ENCODE results near the gene NCBP3.

Gene NCBP3

DNA sequence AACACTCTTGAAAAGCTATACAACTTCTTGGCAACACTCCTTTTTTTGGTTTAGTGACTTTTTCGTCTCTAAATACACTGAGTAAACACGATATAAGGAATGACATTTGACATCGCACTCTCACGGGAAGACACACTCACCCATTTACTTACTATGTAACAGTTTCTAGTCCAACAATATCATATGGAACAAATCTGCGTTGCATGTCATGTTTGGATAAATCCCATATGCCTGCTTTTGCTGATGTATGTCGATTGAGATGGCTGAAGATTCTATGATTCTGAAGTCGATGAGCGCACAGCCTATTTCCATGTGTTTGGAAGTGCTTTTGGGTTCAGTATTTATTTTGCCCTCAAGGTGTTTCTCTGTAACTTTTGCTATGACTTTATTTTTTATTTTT is 63.3 kb downstream of the NCBP3 start:
- DNase-seq = no peak

- no peak for DNase-seq
These were observed 65.1 kb downstream of the NCBP3 start for GRCh38 chr17:3780986-3781385.

DNA sequence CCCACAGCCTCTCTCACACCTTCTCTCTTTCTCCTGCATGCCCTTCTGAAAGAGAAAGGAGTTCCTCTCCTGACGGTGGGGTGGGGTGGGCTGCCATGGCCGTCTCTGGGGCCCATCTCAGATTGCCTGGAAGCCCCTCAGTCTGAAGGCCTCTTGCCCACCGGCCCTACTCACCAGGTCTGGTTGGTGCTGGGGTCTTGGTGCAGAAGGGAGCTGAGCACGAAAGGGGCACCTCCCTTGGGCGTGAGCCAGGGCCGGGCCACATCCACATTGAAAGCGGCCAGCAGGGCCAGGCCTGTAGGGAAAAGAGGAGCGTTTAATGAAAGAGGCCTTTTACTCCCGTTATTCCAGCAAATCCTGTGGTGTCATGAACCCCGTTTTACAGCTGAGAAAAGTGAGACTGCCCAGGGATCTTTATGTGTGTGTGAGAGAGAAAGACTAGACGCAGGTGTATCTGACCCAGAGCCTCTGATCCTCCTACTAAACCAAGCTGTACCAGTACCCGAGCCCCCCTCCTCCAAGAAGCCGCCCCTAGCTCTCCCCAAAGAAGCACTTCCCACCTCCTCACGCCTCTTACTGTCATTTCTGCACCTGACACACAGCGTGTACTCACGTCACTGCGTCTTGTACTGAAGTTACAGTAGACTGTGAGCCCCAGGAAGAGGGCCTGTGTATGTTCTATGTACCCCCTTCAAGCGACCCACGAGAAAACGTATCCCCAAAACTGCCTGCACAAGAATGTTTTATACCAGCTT is 68.5 kb downstream of the NCBP3 start:
- no peak for DNase-seq

DNA sequence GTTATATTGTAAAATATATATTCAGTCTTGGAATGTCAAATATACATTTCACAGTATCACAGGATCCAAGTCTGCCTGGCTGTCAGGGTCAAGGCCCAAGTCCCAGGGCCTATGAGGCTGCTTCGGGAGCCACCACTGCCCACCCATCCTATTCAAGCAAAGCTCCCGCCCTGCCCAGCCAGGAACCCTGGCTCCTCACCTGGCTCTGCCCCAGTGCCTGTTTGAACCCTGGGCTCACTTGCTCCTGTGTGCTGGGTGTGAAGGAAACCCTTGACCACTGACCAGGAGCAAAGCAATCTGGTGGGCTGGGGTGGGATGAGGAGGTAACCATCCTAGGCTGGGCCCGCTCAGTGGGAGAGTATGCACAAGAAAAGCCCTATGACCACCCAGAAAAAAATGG is 72.1 kb downstream of the NCBP3 start:
- no peak for DNase-seq

GRCh38 chr17:3773511-3773910 is 72.5 kb downstream of the NCBP3 start:
- no peak for DNase-seq

DNA sequence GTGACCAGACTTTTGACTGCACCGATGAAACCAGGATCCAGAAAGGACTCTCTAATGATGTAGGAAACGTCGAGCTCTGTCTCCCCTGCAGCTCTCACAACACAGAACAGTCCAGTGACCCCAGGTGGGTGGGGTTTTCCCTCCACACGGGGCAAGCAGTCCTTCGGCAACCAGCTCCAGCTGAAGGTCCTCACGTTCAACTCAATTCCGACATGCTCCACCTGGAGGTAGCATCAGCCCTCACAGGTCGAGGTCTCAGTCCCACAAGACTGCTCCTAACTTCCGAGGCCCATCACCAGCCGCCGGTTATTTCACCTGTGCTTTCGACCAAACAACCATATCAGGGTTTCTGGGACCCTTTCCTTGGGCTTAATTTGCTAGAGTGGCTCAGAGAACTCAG is 73.3 kb downstream of the NCBP3 start:
- no peak for DNase-seq

GRCh38 chr17:3771140-3771539 is 74.9 kb downstream of the NCBP3 start:
- no peak for DNase-seq

DNA sequence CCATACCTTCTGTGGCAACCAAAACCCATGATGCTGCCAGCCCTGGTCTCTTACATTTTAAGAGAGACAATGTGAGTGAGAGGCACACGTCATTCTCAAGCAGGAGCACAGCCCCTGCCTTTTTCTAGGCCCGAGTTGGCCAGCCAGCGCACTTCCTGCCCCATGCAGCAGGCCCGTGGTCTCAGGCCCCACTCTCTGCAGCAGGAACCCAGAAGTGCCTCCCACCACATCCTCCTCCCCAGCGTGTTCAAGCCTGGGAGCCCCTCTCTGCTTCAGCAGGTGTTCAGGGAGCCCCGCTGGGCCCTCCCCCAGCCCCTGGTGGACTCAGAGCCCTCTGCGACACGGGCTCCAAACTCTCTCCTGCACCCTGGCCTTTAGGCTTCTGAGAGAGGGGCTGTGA is 75.6 kb downstream of the NCBP3 start:
- peak; percentile 48 to 60 for DNase-seq

DNA sequence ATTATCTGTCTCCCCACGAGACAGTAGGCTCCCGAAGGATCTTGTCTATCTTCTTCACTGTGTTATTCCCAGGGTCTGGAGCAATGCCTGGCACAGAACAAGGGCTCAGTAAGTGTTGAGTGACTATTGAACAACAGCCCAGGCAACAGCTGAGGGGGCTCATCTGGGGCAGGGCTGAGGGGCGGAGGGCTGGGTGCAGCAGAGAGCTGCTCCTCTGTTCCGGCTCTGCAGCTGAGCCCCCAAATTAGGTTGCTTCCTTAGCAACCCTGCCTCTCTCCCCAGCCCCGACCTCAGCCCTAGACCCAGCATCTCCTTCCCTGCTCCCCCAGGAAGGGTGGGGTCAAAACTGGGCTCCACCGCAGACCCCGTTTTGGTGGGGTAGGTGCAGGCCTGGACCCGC is 77.3 kb downstream of the NCBP3 start:
- DNase-seq = no peak

GRCh38 chr17:3768341-3768740 is 77.7 kb downstream of the NCBP3 start:
- no peak for DNase-seq

GRCh38 chr17:3766779-3767178 is 79.3 kb downstream of the NCBP3 start:
- peak; percentile 24 to 34 for DNase-seq

GRCh38 chr17:3765981-3766380 is 80.1 kb downstream of the NCBP3 start:
- DNase-seq = no peak

- no peak for DNase-seq
These were observed 82.3 kb downstream of the NCBP3 start for GRCh38 chr17:3763777-3764170.

- DNase-seq = peak; percentile 38 to 61
These were observed 82.9 kb downstream of the NCBP3 start for GRCh38 chr17:3762922-3763776.

- no peak for DNase-seq
These were observed 84.1 kb downstream of the NCBP3 start for GRCh38 chr17:3761918-3762380.

DNA sequence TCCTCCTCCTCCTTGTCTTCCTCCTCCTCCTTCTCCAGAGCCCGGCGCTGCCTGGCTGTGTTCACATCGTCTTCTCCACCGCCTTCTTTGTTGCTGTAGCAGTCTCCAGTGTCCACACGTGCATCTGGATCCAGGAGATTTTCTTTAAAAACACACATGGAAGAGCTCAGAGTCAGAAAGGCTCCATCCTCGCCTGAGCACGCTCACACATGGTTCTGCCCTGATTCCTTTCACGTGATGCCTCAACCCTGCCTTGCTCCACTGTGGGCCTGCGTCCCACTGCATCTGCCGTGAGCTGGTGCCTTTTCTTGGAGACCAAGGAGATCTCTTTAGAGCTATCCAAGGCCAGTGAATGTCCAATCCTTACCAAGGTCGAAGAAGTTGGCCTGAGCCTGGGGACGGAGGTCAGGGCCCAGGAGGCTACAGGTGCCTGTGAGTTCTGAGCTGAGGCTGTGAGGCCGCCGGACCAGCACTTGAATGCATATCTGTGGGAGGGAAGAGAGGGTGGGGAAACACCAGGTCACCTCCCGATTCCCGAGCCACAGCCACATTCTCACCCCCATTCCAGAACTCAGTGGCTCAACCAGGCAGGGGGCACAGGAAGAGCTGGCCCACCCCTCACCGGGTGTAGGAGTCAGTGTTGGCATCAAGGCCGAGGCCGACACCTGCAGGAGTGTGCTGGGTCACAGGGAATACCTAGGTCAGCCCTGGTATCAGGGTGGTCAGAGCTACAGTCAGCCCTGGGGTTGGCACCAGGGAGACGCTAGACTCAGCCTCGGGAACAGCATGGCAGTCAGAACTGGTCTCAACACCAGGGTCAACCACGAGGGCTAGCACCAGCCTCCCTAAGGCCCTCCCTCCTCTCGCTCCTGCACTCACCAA is 84.8 kb downstream of the NCBP3 start:
- no peak for DNase-seq

DNA sequence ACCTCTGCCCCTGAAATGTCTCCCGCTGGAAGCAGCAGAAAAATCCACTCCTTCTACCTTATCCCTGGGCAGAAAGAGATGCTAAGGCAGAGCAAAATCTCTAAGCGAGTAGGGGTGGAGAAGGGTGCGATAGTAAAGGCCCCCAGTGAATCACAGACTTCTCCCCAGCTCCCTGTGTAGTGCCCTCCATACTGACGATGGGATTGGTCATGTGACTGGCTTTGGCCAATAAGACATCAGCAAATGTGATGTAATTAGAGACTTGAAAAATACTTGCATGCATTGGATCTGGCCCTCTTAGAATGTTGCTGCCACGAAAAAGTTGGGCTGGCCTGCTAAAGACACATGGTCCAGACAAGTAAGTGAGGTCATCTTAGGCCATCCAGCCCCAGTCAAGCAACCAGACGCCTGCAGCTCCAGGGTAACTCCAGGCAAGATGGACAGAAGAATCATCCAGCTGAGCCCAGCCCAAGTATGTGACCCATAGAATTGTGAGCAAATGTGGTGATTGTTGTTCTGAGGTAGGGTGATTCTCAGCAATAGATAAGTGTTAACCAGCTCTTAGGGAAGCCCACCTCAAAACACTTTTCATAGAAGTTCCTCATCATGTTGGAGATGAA is 86.3 kb downstream of the NCBP3 start:
- DNase-seq = no peak

- no peak for DNase-seq
These were observed 90.6 kb downstream of the NCBP3 start for GRCh38 chr17:3755335-3756030.

DNA sequence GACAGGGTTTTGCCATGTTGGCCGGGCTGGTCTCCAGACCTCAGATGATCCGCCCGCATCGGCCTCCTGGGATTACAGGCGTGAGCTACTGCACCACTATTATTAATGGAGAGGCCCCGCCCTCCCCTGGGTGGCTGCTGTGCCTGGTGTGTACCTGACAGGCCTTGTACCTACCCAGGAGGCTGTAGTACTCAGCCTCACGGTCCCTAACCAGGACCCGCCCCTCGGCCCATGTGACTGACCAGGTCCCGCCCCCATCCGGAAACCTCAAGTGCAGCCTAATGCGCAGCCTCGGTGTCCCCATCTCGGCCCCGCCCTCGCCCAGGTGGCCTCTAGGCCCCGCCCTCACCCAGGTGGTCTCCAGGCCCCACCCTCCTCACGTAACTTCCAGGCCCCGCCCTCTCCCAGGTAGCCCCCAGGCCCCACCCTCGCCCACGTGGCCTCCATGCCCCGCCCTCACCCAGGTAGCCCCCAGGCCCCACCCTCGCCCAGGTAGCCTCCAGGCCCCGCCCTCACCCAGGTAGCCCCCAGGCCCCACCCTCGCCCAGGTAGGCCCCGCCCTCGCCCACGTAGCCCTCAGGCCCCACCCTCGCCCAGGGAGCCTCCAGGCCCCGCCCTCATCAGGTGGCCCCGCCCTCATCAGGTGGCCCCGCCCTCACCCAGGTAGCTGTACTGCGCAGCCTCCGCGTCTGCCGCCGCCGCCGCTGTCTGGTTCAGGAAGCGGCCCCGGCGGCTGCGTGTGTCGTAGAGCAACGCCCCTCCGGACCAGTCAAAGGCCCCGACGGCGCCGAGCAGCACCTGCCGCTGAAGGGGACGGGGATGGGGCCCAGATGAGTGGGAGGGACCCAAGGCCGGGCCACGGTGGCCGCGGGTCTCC is 91.3 kb downstream of the NCBP3 start:
- peak; percentile 87 for DNase-seq

DNA sequence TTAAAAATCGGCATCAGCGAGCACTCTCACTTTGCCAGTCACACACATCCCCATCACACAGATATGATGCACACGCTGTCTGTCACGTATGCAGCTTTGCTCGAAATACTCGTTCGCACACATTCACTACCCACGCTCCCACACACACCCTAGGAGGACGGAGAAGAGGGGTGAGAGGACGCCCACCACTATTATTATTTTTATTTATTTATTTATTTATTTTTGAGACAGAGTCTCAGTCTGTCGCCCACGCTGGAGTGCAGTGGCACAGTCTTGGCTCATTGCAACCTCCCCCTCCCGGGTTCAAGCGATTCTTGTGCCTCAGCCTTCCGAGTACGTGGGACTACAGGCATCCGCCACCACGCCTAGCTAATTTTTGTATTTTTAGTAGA is 92.0 kb downstream of the NCBP3 start:
- no peak for DNase-seq

DNA sequence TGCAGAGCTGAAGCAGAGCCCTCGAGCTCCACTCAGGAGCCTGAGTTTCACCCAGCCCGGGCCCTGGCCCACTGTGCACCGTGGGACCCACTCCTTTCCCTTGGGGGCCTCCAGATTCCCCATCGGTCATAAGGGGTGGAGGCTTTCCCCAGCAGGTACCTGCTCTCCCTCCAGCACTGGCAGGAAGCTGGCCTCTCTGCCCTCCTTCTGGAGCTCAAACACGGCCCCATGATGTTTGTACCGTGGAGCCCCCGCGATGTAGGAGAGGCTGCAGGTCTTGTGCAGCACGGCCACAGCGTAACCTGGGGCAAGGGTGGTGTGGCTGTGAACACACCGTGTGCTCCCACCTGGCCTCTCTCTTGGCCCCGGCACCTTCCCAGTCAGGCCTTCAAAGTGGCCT is 92.4 kb downstream of the NCBP3 start:
- DNase-seq = no peak
